Epithelial cell of esophagus (primary cell): ENCODE results near the gene SPSB1.

Experiments used
- DNase-seq: peaks from one replicate; pipeline ENCODE4 v3.0.0; 2010; ENCODE audit warnings: low read depth
- H3K4me3 ChIP-seq: 2 replicates; pipeline ENCODE4 v1.5.1; 2011; ENCODE audit warnings: mild to moderate bottlenecking, low read length, control low read depth
- TF ChIP-seq, protein P1 (sequence below): IDR thresholded peaks from 2 replicates; pipeline ENCODE4 v1.5.1; 2011; ENCODE audit warnings: low read depth, mild to moderate bottlenecking, low read length, control low read depth, inconsistent platforms; ENCODE audit not compliant: insufficient read depth; ENCODE audit errors: missing control alignments

SPSB1 gene

DNA sequence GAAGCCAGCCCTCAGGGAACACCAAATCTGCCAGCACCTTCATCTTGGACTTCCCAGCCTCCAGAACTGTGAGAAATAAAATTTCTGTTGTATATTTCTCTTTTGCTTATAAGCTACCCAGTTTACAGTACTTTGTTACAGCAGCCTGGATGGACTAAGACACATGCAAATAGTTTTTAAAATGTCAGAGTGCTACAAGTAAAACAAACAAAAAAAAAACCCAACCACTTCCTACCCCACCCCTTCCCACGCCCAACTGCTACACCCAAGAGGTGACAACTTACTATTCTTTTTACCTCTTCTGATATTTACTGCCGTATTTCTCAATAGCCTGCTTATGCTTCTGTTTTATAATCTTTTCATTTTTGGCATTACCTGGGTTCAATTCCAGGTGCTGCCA, 8.6 kb upstream of the SPSB1 start:
- no peak for DNase-seq
- TF ChIP-seq, protein P1, sequence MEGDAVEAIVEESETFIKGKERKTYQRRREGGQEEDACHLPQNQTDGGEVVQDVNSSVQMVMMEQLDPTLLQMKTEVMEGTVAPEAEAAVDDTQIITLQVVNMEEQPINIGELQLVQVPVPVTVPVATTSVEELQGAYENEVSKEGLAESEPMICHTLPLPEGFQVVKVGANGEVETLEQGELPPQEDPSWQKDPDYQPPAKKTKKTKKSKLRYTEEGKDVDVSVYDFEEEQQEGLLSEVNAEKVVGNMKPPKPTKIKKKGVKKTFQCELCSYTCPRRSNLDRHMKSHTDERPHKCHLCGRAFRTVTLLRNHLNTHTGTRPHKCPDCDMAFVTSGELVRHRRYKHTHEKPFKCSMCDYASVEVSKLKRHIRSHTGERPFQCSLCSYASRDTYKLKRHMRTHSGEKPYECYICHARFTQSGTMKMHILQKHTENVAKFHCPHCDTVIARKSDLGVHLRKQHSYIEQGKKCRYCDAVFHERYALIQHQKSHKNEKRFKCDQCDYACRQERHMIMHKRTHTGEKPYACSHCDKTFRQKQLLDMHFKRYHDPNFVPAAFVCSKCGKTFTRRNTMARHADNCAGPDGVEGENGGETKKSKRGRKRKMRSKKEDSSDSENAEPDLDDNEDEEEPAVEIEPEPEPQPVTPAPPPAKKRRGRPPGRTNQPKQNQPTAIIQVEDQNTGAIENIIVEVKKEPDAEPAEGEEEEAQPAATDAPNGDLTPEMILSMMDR, result no peak
- H3K4me3 ChIP-seq, result no peak overlapping the region

DNA sequence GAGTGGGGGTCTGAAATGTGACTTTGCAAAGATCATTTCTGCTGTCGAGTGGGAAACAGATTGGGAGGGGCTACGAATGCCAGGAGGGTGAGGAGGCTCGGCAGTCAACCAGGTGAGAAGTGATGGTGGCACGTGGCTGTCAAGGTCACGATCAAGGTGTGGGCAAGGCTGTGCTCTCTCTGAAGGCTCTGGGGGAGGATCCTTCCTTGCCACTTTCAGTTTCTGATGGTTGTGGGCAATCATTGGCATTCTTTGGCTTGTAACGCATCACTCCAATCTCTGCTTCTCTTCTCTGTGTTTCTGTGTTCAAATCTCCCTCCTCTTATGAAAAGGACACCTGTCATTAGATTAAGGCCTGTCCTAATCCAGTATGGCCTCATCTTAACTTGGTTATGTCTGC, 6.1 kb upstream of the SPSB1 start:
- H3K4me3 ChIP-seq, result no peak overlapping the region
- TF ChIP-seq, protein P1, result no peak
- DNase-seq, result no peak

DNA sequence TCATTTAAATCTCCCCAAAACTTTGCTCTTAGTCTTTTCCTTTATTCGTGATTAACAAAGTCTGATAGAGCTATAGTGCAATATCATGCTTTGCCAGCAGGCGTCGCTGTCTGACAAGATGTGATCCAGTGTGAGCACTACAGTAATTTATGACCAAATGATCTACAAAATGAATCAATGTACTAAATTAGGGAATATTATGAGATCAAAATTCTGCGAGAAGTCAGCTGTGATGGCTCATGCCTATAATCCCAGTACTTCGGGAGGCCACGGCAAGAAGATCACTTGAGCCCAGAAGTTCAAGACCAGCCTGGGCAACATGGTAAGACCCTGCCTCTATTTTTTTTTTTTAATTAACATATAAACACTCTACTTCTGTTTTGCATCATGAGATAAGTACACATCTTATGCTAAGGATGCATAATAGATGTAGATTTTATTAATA, 3.6 kb upstream of the SPSB1 start:
- TF ChIP-seq, protein P1, result peak; percentile 82
- H3K4me3 ChIP-seq, result no peak overlapping the region
- peak; percentile 75 for DNase-seq

DNA sequence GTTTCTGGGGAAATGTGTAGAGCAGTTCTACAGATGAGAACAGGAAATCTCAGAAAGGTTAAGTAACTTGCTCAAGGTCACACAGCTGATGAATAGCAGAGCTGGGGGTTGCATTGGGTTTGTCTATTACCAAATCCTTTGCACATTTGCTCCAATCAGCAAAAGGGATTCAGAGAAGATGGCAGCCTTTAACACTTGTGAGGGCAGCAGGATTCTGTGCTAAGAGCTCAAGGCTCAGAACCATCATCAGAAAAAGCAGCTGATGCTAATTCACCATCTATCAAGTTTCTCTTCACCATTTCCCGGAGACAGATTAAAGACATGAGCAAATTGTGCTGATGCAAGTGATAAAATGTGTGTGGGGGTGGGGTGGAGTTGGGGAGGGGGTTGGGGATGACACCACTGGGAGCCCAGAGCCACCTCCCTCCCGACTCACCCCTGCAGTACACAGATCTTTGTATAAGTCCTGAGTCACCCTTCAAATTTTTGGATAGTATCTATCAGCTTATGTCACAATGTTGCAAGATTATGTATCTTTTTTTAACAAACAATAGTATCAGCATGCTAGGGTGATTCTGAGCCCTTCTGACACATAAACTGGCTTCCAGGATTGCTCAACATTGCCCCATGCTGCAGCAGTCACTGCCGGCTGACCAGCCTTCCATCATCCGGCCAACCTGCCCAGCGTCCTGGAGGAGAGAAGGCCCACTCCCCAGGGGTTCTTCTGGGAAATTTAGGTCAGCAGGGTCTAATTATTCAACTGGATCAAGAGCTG, 2.8 kb upstream of the SPSB1 start:
- TF ChIP-seq, protein P1, result no peak
- no peak overlapping the region for H3K4me3 ChIP-seq
- peak; percentile 91 for DNase-seq

DNA sequence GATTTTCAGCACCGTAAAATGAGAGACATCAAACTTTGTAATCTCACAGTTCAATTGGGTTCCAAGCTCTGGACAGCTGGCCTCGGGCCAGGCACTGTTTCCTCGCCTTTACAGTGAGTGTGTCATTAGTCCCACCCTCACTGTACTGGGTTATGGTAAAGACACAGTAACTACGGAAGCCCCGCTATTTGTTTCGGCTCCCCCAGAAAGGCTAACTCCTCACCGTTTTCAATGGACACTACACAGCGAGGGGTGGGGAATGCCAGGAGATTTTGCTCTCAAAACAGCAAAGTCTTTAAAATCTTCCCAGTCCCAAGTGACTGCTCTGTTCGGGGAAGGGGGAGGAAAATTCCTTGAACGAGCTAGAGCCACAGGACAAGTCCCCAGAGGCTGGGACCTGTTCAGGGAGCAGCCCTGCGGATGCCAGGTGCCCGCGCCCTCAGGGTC, 757 bp upstream of the SPSB1 start:
- H3K4me3 ChIP-seq, result peak overlapping the region; percentile 50
- TF ChIP-seq, protein P1, result no peak
- peak; percentile 72 for DNase-seq

DNA sequence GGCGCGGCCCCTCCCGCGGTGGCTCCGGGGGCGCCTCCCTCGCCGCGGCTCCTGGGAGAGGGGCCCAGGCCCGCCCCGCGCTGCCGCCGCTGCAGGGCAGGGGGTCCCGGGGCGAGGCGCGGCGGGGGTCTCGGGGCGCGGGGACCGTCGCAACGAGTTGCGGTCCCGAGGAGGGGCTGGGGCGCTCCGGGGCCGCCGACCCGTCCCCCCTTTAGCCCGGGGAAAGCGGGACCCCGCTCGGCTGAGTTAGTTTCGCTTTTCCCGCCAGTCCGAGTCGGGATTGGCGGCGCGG, 493 bp downstream of the SPSB1 start:
- TF ChIP-seq, protein P1, result no peak
- H3K4me3 ChIP-seq, result peak overlapping the region; percentile 80
- no peak for DNase-seq
